Dendritic cell treated with granulocyte-macrophage colony-stimulating factor and Interleukin-4, amounts not matched to agents 40 ng/mL and 50 ng/mL, for 4 days (primary cell): ENCODE results near the gene GOLGA8B.
A peak's percentile ranks its signal among the peaks of the same experiment; 100 is the strongest.
"Not testable (repeated sequence)": the region's sequence is repeated elsewhere in the genome, so short reads cannot be mapped to it uniquely, and the experiment has no call there.

Source experiments
- H3K27ac Mint-ChIP-seq: one replicate; pipeline ENCODE4 v1.8.0; 2022; ENCODE audit warnings: mild to moderate bottlenecking, mixed read lengths
- H3K27me3 Mint-ChIP-seq: one replicate; pipeline ENCODE4 v1.8.0; 2022; ENCODE audit warnings: mild to moderate bottlenecking, mixed read lengths
- H3K36me3 Mint-ChIP-seq: one replicate; pipeline ENCODE4 v1.8.0; 2022; ENCODE audit warnings: low read depth, mixed read lengths
- H3K4me1 Mint-ChIP-seq: one replicate; pipeline ENCODE4 v1.8.0; 2022; ENCODE audit warnings: low read depth, mixed read lengths
- H3K4me3 Mint-ChIP-seq: one replicate; pipeline ENCODE4 v1.8.0; 2022; ENCODE audit warnings: mild to moderate bottlenecking, moderate library complexity, mixed read lengths
- H3K9me3 Mint-ChIP-seq: one replicate; pipeline ENCODE4 v1.8.0; 2022; ENCODE audit warnings: mixed read lengths
- intact Hi-C: fragments of 100-400 bp; cut with micrococcal nuclease; formaldehyde crosslinking; loops from one replicate; pipeline ENCODE4 v1.15.0; 2022

GOLGA8B gene

DNA sequence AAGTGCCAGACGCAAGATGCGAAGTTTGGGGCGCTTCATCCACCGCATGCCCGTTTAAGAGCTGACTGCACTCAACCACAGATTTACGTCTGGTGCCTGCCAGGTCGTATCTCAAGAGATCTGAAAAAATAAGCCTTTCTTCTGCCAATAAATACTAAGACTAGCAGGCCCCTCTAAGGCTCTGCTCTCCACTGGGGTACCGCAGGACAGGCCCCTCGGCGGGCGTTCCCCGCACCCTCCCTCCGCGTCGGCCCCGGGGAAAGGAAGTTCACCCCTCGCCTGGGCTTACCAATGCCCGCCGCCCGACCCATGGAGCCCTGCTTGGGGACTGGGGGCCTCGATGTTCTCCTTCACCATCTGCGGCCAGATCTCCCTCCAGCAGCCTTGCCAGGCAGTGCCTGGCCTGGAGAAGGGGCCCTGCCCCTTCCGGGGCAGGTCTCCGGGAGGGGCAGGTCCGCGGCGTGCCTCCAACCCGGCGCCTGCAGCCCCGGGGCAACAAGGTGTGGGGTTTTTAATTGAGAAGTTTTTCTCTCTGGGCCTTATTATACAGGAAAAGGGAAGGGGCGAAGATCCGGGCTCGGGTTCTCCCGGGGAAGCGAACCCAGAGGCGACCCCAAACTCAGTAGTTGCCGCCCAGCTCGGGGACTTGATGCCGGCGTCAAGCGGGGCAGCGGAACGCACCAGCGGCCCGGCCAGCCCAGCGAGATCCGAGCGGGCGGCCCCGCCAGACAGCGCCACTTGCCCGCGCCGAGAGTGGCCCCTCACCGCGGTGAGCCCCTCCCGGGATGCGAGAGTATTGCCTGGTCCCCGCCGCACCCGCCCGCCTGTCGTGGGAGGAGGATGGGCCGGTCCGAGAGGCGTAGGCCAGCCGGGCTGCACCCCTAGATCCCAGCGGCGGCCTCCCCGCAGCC is 735 bp downstream of the GOLGA8B start:
- intact Hi-C loops, result no loop called here
- H3K27me3 Mint-ChIP-seq, result peaks cover 42% of the 10 kb centered on the region
- peak overlapping the region; percentile 78 for H3K4me3 Mint-ChIP-seq

DNA sequence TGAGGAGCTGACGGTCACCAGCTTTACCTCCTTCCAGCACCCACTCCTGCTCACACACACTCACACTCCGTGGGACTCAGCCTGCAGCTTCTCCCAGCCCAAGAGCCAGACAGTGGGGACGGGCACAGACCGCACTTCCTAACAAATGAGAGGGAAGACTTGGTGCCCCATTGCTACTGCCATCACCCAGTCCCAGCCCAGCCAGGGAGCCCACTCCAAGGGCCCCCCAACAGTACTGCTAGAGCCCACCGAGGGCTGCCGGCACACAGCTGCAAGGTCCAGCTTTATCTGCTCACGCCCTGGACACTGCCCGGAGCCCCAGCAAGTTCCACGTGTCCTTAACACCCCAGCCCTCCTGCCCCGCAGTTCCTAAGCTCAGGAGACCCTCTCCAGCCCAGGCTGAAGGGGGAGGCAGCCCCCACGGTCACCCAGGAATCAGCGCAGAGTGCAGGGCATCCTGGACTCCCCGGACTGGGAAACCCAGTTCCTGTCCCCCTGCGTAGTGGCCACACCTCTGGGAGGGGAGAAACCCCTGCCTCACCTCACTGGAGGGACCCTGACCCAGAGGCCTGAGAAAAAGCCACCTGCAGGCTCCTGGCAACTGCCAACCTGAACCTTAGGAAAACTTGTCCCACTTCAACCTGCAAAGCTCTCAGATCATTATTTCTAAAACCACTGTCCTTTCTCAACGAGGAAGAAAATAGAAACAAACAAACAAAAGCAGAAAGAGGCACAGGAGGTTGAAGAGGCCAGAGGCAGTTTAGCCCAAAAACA is 1.6 kb downstream of the GOLGA8B start:
- Mint-ChIP-seq H3K27me3 (peaks cover 42% of the 10 kb centered on the region), H3K4me1 (peaks cover 14% of the 10 kb centered on the region), H3K4me3 (peak overlapping the region; percentile 78)
- H3K9me3 Mint-ChIP-seq, intact Hi-C loops, H3K27ac Mint-ChIP-seq, H3K36me3 Mint-ChIP-seq: not testable (repeated sequence)

More for the DNA sequence above, 735 bp downstream of the GOLGA8B start:
- H3K4me1 Mint-ChIP-seq, result peaks cover 14% of the 10 kb centered on the region
- peak overlapping the region; percentile 38 for H3K27ac Mint-ChIP-seq
- H3K36me3 Mint-ChIP-seq, result no peaks in the 10 kb centered on the region
- H3K9me3 Mint-ChIP-seq, result no peaks in the 10 kb centered on the region

DNA sequence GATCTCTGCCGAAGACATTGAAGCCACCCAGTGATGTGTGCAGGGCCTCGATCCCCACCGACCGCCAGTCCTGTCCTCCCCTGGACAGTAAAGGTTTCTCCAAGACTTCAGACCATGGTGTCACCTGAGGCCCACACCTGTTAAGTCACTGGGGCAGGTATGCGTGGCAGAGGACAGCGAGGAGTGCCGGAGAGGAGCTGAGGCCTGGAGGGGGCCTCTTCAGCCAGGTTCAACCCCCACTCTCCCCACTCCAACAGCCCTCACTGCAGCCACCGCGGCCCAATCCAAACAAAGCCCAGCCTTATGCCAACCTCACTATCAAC is 2.4 kb downstream of the GOLGA8B start:
- Mint-ChIP-seq H3K27me3 (peaks cover 40% of the 10 kb centered on the region), H3K36me3 (no peaks in the 10 kb centered on the region), H3K4me1 (peaks cover 14% of the 10 kb centered on the region), H3K27ac (no peak overlapping the region), H3K9me3 (no peaks in the 10 kb centered on the region), H3K4me3 (no peak overlapping the region)
- intact Hi-C loops, result no loop called here

DNA sequence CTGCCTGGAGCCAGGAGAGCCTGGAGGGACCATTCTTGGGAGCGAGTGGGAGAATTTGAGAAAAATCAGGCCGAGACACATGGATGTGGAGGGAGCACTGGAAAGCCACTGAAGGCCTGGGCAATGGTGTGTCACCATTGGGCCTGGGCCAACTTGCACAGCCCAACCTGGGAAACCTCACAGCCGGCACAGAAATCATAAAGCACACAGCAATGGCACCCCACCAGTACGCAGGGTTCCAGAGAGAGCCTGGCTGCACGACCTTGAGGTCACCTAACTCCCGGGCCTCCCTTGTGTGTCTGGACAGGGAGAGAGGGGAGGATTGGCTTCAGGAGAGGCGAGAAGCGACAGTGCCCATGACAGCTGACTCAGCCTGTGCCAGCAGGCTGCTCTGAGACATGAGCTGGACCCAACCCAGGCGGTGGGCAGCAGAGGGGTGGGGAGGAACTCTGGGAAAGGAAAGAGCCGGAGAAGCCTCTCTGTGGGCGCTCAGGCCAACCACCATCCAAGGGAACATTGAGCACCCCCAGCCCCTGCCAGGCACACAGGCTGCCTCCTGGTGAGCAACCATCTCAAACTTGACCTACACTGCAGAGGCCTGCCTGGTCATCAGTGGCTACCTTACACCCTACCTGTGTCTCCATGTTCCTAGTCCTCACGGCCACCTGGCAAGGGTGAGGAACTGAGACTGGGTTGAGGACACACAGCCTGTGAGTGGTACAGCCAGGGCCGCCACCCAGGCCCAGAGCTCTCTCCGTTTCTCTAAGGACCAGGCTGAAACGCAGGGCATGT is 3.0 kb downstream of the GOLGA8B start:
- H3K4me3 Mint-ChIP-seq, intact Hi-C loops, H3K27ac Mint-ChIP-seq, H3K36me3 Mint-ChIP-seq, H3K9me3 Mint-ChIP-seq: not testable (repeated sequence)
- Mint-ChIP-seq H3K27me3 (peaks cover 40% of the 10 kb centered on the region), H3K4me1 (peaks cover 14% of the 10 kb centered on the region)

DNA sequence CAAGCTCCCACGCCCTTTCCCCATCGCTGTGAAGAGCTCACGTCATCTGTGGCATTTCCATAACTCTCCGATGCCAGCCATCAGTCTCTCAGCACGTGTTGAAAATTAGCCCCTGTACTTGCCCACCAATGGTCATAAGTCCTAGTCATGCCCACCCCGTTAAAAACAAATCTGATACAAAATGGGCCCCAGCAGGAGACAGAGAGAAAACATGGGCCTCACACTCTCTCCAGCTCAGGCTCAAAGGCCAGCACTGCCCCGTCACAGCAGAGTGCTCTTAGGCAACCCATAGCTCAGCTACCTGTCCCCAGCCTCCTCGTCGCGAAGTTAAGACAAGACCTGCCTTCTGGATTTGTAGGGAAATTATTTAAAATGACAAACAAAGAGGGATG is 5.2 kb downstream of the GOLGA8B start:
- no peaks in the 10 kb centered on the region for H3K36me3 Mint-ChIP-seq
- no peak overlapping the region for H3K4me3 Mint-ChIP-seq
- intact Hi-C loops, result no loop called here
- H3K9me3 Mint-ChIP-seq, result no peaks in the 10 kb centered on the region
- peaks cover 21% of the 10 kb centered on the region for H3K27me3 Mint-ChIP-seq
- H3K27ac Mint-ChIP-seq, result no peak overlapping the region
- peaks cover 10% of the 10 kb centered on the region for H3K4me1 Mint-ChIP-seq

DNA sequence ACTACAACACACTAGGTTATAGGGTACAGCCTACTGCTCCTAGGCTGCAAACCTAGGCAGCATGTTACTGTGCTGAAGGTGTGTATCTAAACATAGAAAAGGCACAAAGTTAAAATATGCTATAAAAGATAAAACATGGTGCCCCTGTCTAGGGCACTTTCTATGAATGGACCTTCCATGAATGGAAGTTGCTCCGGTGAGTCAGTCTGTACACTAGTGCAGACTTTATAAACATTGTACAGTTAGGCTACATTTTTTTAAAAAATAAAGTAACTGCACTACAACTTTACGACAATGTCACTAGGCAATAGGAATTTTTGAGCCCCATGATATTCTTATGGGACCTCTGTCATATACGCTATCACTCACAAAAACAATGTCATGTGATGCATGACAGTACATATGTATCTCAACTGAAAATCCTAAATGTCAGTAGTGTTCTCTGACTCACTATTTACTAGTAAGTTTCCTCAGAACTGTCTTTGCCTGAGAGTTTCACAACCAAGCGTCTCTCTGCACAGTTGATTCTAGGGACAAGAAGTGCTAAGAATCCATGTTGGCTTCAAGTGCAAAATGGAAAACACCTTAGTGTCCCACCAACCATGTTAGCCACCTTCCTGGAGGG is 5.7 kb downstream of the GOLGA8B start:
- H3K36me3 Mint-ChIP-seq, H3K4me3 Mint-ChIP-seq, intact Hi-C loops, H3K9me3 Mint-ChIP-seq, H3K27ac Mint-ChIP-seq, H3K4me1 Mint-ChIP-seq: not testable (repeated sequence)
- peaks cover 19% of the 10 kb centered on the region for H3K27me3 Mint-ChIP-seq

DNA sequence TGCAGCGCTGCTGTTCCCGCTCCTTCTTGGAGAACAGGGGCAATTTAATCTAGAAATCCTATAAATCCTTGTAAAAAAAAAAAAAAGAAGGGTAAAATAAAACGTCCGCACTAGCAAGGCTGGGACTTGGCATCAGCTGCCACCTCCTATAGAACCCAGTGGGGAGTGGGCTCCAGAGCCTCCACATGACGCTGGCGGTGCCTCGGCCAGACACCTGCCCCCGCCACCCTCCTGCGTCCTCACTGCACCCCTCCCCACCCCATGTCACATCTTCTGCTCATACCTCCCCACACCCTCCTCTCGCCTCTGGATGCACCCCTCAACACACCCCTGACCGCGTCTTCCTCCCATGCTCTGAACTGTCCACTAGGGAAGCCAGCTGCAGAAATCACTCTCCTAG is 8.4 kb downstream of the GOLGA8B start:
- H3K4me3 Mint-ChIP-seq, H3K36me3 Mint-ChIP-seq, intact Hi-C loops, H3K27ac Mint-ChIP-seq, H3K4me1 Mint-ChIP-seq, H3K27me3 Mint-ChIP-seq, H3K9me3 Mint-ChIP-seq: not testable (repeated sequence)

DNA sequence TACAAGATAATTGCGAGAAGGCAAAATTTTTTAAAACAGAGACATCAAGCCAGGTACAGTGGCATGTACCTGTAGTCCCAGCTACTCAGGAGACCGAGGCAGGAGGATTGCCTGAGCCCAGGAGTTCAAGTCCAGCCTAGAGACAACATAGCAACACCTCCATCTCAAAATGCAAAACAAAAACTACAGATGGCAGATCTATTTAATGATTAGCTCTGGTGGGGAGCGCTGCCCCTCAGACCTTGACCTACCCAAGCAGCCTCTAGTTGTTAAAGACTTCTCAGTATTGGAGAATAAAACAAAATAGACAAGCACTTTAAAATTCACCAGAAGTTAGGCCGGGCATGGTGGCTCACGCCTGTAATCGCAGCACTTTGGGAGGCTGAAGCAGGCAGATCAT is 10.5 kb downstream of the GOLGA8B start:
- not testable (repeated sequence) for H3K27ac Mint-ChIP-seq

DNA sequence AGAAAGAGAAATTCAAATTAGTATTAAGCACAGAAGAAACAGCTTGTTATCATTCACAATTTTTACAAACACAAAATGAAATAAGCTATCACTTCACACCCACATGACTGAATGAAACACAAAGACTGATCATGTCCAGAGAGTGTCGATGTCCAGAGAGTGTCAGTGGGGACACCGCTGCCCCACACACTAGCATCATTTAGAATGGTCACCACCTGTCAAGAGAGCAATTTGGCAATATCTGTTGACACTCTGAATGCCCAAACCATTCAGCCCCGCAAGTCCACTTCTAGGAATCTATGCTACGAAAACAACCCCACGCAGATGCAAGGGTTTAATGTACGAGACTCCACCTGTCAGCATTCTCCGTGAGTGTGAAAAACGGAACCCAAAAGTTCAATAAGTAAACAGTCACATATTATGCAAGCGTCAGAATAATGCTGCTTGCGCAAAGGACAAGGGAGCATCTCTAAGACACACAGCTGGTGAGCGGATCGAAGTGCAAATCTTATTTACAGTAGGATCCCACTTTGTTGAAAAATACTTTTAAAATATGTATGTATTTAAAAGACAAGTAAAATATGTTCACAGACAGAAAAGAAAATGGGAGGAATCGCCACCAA is 11.3 kb downstream of the GOLGA8B start:
- H3K4me1 Mint-ChIP-seq, intact Hi-C loops, H3K9me3 Mint-ChIP-seq, H3K4me3 Mint-ChIP-seq, H3K27ac Mint-ChIP-seq, H3K36me3 Mint-ChIP-seq, H3K27me3 Mint-ChIP-seq: not testable (repeated sequence)

More for the DNA sequence above, 10.5 kb downstream of the GOLGA8B start:
- H3K27me3 Mint-ChIP-seq, H3K4me3 Mint-ChIP-seq, intact Hi-C loops, H3K4me1 Mint-ChIP-seq, H3K9me3 Mint-ChIP-seq, H3K36me3 Mint-ChIP-seq: not testable (repeated sequence)

DNA sequence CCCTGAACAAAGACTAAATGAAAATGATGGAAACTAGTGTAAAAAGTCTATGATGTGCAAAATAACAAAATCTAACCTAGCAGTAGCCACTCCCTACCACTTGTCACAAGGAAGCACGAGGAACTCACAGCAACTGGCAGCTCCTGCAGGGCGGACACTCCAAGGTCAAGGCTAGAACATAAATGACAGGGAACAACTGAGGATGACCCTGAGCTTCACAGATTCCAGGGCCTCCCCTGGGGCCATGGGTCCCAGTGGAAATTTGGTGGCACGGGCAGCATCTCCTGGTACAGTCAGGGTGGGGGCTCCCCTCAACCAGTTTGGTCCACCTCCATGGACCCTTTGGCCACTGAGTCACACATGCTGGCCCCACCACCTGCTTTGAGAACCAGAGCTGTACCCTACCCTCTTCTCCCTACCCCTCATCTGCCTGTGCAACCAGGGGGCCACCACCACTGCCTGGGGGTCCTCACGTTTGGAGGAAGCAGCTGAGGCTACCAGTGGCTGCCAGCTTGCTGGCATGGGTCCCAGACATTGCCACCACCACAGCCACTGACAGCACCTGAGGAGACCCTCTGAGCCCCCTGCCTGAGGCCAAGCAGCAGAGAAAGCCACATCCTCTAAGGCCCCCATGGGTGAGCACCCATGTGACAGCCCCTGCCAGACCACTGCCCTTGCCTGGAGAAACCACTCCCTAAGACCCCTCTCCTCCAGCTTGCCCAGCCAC is 13.6 kb downstream of the GOLGA8B start:
- H3K27ac Mint-ChIP-seq, intact Hi-C loops, H3K4me3 Mint-ChIP-seq, H3K4me1 Mint-ChIP-seq, H3K9me3 Mint-ChIP-seq, H3K27me3 Mint-ChIP-seq, H3K36me3 Mint-ChIP-seq: not testable (repeated sequence)

DNA sequence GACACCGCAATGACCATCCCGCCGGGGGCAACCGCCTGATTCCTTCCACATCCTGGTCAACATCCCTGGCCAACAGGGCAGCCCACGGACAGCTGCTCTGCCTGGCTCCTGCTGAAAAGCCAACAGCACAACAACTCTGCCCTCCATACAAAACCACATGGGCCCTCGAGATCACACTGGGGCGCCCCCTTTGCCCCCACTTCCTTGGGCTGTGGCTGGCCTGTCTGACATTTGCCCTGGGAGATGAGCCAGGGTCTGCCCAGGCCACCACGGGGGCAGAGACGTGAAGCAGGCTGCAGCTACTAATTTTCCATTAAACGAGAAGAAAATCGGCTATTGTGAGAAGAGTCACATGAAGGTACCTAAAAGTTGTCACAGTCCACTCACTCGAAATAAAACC is 16.3 kb downstream of the GOLGA8B start:
- intact Hi-C loops, H3K9me3 Mint-ChIP-seq, H3K36me3 Mint-ChIP-seq, H3K4me1 Mint-ChIP-seq, H3K4me3 Mint-ChIP-seq, H3K27ac Mint-ChIP-seq, H3K27me3 Mint-ChIP-seq: not testable (repeated sequence)

DNA sequence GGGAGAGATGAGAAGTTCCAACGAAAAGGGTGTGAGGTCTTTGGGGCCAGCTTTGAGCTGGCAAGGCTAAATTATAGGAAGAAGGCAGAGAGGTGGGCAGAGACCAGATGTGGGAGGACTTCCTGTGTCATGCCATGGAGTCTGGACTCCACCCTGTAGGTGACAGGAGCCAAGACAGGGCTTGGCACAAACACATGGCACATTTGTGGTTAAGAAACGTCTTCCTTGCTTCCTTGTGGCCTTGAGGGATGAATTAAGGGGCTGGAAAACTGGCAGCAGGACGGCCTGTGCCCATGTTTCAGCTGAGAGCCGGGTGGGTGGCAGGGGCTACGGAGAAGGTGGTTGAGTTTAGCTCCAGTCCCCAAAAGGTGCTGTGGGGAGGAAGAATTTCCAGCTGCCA is 18.7 kb downstream of the GOLGA8B start:
- H3K9me3 Mint-ChIP-seq, H3K4me1 Mint-ChIP-seq, H3K4me3 Mint-ChIP-seq, H3K36me3 Mint-ChIP-seq, H3K27me3 Mint-ChIP-seq, H3K27ac Mint-ChIP-seq, intact Hi-C loops: not testable (repeated sequence)

DNA sequence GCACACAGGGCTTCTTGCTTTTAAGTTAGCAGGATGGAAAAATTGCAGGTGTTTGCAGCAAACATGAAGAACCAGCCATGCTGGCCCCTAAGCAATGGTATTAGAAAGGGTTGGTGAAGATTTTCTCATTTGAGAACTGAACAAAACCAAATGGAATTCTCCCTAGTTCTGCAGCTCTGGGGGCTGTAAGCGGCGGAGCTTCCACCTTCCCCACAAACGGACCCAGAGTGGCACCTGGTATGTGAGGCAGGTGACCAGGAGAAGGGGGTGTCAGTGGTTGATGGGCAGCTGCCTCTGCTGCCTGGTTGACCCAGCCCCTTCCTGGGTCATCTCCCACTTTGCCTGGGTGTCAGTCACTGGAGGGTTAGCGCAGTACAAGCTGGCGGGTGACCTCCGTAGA is 22.6 kb downstream of the GOLGA8B start:
- H3K9me3 Mint-ChIP-seq, intact Hi-C loops, H3K4me3 Mint-ChIP-seq, H3K4me1 Mint-ChIP-seq, H3K27me3 Mint-ChIP-seq, H3K36me3 Mint-ChIP-seq, H3K27ac Mint-ChIP-seq: not testable (repeated sequence)
